BE2C (cell line): ENCODE measurements around the gene BGLAP.

Source experiments
- DNase-seq: peaks from one replicate; pipeline ENCODE4 v3.0.0-alpha.2; 2020
- H3K27me3 ChIP-seq: fragments of 250-450 bp; sonication (Bioruptor Pico); 2 replicates; pipeline ENCODE4 v1.5.1; 2020; ENCODE audit warnings: mild to moderate bottlenecking
- H3K36me3 ChIP-seq: fragments of 250-450 bp; sonication (Bioruptor Pico); 2 replicates; pipeline ENCODE4 v1.5.1; 2020; ENCODE audit warnings: mild to moderate bottlenecking
- H3K4me1 ChIP-seq: fragments of 250-450 bp; sonication (Bioruptor Pico); 2 replicates; pipeline ENCODE4 v1.5.1; 2020
- H3K4me3 ChIP-seq: 2 replicates; pipeline ENCODE4 v1.5.1; 2011; ENCODE audit warnings: low read depth, low read length
- H3K9me3 ChIP-seq: fragments of 250-450 bp; sonication (Bioruptor Pico); 2 replicates; pipeline ENCODE4 v1.5.1; 2020
- CTCF ChIP-seq: IDR thresholded peaks from 2 replicates; pipeline ENCODE4 v1.5.1; 2012; ENCODE audit warnings: mild to moderate bottlenecking, low read depth, low read length

The BGLAP gene

GRCh38 chr1:156238248-156238647 is 3.7 kb upstream of the BGLAP start:
- no peak for TF ChIP-seq CTCF
- peaks cover 31% of the 10 kb centered on the region for H3K36me3 ChIP-seq
- peaks cover 4% of the 10 kb centered on the region; the same call in 1 of the 2 replicates for H3K4me1 ChIP-seq
- no peaks in the 10 kb centered on the region for H3K27me3 ChIP-seq
- DNase-seq, result no peak
- H3K9me3 ChIP-seq, result no peaks in the 10 kb centered on the region
- H3K4me3 ChIP-seq, result no peak overlapping the region

- H3K4me3 ChIP-seq, result no peak overlapping the region
- no peaks in the 10 kb centered on the region for H3K27me3 ChIP-seq
- peaks cover 19% of the 10 kb centered on the region for H3K36me3 ChIP-seq
- no peaks in the 10 kb centered on the region for H3K9me3 ChIP-seq
- peak; percentile 44 for DNase-seq
- H3K4me1 ChIP-seq, result peaks cover 6% of the 10 kb centered on the region
- TF ChIP-seq CTCF, result no peak
Measured at GRCh38 chr1:156241311-156241811, 623 bp upstream of the BGLAP start.

GRCh38 chr1:156242738-156243137 is 754 bp downstream of the BGLAP start:
- Histone ChIP-seq H3K9me3 (no peaks in the 10 kb centered on the region), H3K27me3 (no peaks in the 10 kb centered on the region), H3K4me1 (peaks cover 17% of the 10 kb centered on the region), H3K36me3 (peaks cover 14% of the 10 kb centered on the region), H3K4me3 (no peak overlapping the region)
- no peak for DNase-seq
- no peak for TF ChIP-seq CTCF

- peak; percentile 47 for DNase-seq
- H3K9me3 ChIP-seq, result no peaks in the 10 kb centered on the region
- peaks cover 20% of the 10 kb centered on the region for H3K36me3 ChIP-seq
- no peaks in the 10 kb centered on the region for H3K27me3 ChIP-seq
- no peak overlapping the region for H3K4me3 ChIP-seq
- 0 out of 2 replicates have a peak, but pooled peaks have one; percentile 2 for TF ChIP-seq CTCF
- H3K4me1 ChIP-seq, result peaks cover 27% of the 10 kb centered on the region
Measured at GRCh38 chr1:156244126-156244525, 2.1 kb downstream of the BGLAP start.

GRCh38 chr1:156244712-156245111 is 2.7 kb downstream of the BGLAP start:
- H3K9me3 ChIP-seq, result no peaks in the 10 kb centered on the region
- peaks cover 33% of the 10 kb centered on the region for H3K4me1 ChIP-seq
- H3K36me3 ChIP-seq, result peaks cover 22% of the 10 kb centered on the region
- DNase-seq, result no peak
- TF ChIP-seq CTCF, result no peak
- no peaks in the 10 kb centered on the region for H3K27me3 ChIP-seq
- H3K4me3 ChIP-seq, result no peak overlapping the region

GRCh38 chr1:156245451-156246232 is 3.7 kb downstream of the BGLAP start:
- Histone ChIP-seq H3K36me3 (peaks cover 28% of the 10 kb centered on the region), H3K9me3 (no peaks in the 10 kb centered on the region), H3K4me3 (no peak overlapping the region), H3K4me1 (peaks cover 42% of the 10 kb centered on the region), H3K27me3 (no peaks in the 10 kb centered on the region)
- no peak for DNase-seq
- no peak for TF ChIP-seq CTCF
